ENCODE results near the gene SNX10.
A peak's percentile ranks its signal among the peaks of the same experiment; 100 is the strongest.

Gene SNX10

DNA sequence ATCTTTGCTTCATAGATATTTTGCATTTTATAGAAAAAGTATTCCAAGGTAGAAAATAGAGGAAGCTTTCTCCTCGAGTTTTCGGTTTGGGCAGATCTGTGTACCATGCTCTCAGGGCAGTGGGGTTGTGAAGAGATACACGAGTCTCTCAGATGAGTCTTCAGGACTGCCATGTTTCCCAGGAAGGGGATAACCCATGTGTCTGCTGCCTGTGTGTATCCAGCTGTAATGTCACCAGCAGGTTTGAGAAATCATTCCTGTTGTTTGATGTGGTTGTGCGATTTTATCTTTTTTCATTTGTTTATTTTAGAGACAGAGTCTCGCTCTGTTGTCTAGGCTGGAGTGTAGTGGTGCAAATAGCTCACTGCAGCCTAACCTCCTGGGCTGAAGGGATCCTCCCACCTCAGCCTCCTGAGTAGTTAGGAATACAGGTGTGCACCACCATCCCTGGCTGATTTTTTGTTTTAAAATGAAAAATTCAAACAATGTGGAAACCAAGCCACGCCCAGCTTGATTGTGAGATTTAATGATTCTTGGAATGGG, 48.9 kb downstream of the SNX10 start:
- DNase-seq, result no peak

DNA sequence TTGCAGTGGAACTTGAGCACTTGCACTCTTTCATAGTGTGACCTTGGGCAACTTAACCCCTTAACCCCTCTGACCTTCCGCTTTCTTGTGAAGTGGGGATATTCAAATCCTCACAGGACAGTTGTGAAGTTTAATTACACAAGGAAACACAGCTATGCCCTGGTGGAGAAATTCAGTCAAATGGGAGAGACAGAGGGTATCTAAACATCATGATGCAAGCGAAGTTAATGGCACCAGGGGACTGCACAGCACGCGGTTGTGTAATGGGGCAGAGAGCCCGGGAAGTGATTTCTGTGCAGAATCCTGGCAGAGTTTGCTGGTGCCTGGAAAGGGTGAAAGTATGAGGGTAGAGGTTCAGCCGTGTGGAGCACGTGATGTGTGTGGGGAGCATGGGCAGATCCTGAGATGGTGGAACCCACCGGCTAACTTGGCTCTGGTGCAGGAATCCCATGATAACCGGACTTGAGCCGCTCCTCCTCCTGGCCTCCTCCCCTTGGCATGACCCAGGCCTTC, 51.7 kb downstream of the SNX10 start:
- no peak for DNase-seq

DNA sequence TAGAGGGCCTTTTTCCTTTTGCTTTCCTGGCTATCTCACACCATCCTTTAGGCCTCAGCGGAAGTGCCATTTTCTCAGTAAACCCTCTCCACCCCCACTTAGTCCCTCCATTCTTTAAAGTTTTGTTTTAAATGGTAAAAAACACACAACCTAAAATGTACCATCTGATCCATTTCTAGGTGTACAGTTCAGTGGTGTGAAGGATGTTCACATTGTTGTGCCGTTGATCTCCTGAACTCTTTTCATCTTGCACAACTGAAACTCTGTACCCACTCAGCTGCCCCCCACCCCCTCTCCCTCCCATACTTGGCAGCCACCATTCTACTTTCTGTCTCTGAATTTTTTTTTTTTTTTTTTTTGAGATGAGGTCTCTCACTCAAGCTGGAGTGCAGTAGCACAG, 52.2 kb downstream of the SNX10 start:
- DNase-seq, result no peak

DNA sequence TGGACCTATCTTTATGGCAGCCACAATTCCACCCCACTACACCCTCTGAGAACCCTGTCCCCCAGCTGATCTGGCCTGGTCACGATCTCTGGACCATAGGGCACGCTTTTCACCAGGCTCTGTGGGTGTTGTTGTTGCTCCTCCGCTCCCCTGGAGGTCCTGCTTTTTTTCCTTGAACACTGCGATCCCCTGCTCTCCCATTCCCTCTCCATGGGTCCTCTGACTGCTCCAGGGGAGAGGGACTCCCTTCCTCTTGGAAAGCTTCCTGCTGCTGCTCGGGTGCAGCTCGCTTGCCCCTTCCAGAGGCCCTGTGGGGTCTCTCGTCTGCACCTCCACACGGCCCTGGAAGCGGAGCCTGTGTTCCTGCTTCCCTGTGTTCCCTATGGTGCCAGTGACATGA, 53.5 kb downstream of the SNX10 start:
- DNase-seq, result no peak

DNA sequence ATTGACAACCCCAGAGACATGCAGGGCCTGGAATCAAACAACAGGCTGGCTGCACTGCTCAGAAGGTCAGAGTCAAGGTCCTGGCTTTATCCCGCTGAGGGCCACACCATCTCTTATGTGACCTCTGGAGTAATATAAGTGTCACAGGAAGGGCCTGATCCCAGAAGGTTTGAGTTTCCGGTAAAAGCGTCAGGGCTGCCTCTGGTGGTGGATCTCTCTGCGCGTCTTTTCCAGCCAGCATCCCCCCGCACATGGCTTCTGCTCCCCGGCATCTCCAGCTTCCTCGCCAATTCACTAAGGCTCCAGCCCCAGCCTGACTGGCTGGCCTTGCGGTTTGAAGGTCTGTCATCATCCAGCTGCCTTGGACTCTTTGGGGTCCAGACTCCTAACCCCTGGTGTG, 54.2 kb downstream of the SNX10 start:
- no peak for DNase-seq

DNA sequence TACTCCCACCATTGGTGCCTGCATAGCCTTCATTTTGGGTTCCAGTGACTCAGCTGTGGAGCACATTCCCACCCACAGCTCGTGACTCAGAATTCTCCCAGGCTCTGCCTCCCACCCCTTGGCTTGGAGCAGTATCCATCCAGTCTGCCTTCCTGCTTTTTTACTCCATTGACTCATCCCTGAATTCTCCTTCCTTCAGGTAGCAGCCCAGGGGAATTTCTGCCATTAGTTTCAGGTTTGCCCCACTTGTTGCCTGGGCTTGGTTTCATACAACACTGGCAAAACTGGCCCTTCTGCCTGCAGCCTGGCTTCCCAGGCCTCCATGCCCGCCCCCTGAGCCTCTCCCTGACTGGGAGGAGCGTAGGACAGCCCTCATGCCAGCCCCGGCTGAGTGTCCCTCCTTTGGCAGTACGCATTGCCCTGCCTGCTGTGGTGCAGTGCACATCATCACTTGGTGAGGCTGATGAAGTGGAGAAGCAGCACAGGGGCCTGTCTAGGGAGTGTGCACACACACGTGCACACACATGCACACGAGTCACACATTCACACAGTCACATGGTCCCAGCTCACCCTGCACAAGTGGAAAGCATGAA, 55.0 kb downstream of the SNX10 start:
- DNase-seq, result no peak

DNA sequence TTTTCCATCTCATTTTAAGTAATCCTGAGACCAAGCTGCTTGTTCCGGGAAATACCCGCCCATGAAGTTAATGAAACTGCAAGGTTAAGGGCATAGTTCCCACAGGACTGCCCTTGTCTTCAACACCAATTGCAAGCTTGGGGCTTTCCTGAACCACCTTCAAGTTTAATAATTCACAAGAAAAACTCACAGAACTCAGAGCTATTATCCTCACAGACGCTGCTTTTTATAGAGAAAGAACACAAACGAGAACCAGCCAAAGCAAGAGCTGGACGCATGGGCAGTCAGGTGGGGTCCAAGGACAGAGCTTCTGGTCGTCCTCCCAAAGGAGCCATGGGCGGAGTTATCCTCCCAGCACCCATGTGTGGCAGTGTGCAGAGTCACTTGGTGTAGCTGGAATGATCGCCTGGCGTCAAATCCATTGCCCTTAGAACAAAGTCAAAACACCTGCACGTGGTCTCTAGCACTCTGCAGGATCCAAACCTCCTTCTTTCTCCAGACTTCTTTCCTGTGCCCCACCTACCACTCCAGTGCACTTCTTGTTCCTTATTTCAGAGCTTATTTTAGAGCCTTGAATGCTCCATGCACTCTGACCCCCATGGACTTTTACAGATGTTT, 56.7 kb downstream of the SNX10 start:
- peak; percentile 66 for DNase-seq

DNA sequence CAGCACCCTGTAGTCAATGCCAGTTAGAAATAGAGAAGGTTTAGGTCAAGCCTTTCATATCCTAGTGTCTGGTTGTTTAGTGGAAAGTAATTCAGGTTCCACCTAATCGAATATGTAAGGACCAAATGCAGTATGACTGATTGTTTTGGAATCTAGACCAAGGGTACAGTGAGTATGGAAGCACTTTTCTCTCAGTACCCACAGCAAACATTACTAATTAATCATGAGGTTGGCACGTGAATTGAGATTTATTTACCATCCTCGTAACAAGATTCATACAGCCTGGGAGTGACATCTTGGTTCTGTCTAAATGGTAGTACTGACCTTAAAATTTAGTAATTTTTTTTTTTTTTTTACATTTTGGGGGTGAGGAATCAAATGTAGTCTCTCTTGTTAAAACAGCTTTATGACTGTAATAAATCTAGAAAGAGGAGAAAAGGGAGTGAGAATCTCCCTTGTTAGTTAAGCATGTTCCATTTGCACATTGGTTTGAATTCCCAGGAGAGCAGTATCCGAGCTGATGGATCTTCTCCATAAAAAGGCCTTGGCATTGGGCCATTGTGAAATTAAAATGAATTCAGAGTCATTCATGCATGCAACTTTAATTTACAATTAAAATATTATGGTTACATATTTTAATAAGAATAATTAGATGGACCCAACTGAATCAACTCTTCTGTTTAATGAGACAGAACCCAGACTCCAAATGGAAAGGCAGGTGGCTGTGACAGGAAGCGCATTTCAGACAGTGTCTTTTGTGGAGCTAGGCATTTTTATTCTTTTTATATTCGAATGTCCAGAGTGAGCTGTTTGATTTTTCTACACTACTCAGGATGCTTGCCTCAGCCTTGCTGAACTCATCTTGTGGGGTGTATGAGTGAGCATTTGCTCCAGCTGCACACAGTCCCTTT, 57.6 kb downstream of the SNX10 start:
- peak; percentile 92 for DNase-seq

DNA sequence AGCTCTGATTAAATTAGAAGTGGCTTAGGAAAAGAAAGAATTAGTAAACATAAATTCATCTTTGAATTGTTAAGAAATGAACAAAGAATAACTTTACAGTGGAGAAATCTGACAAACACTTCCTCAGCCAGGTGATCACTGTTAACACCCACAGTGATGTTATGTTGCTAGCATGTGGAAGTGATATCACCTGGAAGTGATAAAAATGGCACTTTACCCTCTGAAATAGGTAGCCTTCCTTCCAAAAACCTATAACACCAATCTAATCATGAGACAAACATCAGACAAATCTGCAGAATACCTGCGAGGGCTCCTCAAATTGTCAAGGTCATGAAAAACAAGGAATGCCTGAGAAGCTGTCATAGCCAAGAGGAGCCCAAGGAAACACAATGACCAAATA, 59.5 kb downstream of the SNX10 start:
- no peak for DNase-seq

DNA sequence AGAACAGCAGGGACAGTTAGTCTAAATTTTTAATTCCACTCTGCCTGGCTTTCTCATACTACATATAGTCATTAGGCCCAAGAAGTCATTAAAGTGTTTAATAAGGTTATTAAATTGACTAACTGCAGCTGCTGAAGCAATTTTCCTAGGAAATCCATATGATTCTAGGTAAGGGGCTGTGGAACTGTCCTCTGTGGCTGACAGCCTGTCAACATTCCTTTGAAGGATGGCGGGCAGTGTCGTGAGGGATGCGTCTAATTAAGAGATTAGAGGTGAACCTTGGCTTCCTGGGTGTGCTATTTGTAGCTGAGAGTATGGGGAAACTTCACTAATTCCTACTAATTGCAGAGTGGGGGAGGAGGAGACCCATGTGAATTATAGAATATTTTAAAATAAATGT, 64.6 kb downstream of the SNX10 start:
- no peak for DNase-seq

DNA sequence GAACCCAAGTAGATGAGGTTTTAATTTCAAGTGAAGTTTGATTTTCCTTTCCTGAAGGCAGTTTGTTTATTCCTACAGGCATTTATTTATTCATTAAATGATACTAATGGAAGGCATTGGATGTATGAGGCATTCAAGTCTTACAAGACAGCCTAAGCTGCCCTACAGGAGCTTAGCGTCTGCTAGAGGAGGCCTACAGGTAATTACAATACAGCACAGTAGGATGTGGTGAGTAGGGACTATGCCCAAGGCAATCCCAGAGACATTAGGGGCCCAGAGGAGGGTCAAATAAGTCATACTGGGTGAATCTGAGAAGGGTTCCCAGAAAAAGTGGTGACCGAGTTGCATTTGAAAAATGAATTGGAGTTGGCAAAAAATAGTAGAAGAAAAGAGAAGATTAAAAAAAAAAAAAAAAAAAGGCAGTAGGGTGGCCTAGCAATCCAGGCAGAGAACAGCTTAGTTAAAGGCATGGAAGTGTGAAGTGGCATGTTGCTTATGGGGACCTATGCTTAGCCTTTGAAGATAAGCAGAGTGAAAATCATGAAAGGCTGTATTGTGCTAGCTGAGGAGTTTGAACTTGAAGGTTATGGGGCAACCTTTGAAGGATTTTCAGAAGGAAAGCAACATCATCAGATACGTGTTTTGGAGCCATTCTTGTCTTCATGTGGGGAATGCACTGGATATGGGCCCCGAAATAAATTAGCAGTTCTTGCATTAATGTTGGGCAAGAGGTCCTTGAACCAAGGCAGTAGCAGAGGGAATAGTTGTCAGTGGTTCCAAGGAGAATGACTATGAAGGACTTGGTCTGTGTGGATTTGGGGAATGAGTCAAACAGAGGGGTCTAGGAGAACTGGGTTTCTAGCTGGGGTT, 65.5 kb downstream of the SNX10 start:
- DNase-seq, result no peak

DNA sequence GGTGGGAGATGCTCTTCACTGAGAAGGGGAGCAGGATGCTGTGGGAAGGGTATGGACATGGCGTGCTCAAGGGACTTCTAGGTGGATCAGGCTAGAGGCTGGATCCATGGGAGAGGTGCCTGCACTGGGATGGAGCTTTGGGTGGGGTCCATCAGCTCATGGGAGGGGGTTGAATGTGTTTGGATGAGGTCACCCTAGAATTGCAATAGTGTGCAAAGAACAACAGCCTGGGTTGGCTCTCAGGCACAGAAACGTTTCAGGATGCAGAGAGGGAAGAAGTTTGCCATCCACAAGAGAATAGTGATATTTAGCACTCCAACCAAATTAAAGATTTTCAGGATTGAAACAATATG, 66.1 kb downstream of the SNX10 start:
- DNase-seq, result no peak

DNA sequence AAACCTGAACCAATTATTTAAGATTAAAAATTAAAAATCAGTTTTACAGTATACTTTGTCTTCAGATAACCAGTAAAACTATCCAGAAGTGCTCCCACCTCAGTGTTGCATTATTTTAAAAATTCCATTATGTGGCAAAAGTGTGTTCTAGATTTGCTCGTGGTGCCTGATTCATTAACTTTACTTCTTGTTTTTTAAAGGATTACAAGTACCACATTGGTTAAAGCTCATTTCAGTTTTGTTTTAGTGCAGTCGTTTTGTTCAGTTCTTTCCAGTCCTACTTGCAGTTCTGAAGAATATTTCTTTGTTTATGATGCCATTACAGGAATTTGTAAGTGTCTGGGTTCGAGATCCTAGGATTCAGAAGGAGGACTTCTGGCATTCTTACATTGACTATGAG, 69.0 kb downstream of the SNX10 start:
- DNase-seq, result no peak

DNA sequence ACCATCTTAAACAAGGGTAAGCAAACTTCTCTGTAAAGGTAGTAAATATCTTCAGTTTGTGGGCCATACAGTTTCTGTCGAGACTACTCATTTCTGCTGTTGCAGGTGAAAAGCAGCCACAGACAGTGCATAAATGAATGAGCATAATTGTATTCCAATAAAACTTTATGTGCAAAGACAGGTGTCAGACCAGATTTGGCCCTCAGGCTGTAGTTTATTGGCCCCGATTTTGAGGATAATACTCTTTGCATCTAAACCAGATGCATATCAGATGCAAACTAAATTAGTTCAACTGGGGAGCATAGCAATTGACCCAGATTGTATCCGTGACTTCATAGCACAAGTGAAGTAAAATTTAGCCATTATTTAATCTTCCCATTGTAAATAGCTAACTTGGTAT, 70.0 kb downstream of the SNX10 start:
- DNase-seq, result no peak

DNA sequence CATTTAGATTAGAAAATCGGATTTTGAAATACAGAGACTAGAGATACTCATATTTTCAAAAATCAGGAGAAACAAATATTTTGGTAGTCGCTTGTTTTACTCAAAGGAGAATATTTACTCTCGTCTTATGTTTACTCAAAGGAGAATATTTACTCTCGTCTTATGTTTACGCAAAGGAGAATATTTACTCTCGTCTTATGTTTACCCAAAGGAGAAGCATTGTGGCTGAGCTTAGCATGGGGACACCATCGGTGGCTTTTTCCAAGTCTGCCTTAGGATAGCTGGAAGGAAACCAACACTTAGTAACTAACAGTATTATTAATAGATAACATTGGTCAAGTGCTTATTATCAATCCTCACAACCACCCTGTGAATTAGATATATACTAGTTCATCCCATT, 71.8 kb downstream of the SNX10 start:
- DNase-seq, result no peak

DNA sequence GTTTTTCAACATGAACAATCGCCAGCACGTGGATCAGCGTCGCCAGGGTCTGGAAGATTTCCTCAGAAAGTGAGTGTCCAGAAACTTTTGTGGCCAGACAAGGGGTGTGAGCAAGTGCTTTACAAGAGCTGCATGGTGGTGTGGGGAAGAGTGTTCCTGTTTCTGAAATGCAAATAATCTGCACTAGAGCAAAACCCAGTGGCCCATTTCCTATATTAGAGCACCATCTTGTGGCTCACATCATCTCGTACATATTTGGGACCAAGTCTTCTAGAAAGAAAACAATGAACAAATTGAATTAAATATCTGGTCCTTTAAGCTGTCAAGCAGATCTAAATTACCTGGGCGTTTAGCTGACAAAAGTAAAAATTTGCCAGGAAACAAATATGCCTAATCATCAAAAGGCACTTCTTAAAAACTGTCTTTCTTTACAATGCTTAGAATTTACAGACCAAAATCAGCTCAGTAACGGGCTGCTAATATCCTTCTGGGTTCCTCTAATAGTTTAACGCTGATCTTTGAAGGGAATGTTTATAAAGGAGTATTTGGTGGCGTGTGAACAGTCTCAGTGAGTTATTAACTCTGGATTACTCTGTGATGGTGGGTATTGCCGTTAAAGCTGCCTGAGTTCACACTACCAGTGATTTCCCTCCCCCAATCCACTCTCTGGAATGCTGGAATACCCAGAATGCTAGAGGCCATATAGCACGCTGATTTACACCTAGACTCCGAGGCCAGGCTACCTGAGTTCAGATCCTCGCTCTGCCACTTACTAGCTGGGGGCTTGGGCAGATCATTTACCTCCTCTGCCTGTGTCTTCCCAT, 73.6 kb downstream of the SNX10 start:
- DNase-seq, result peak; percentile 63

DNA sequence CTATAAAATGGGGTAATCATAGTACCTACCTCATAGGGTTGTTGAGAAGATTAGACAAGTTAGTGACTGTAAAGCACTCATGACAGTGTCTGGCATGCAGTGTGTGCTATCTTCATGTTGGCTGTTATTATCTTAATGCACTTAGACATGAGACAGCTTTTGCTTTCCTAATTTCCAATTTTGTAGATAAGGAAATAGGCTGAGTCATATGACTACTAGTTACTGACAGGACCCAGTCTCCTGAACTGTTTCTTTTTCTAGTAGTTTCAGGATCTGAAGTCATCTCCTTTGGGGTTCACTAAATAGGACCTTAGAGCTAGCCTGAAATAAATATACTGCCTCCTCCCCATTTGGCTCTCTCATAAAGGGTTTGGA, 74.2 kb downstream of the SNX10 start:
- no peak for DNase-seq

DNA sequence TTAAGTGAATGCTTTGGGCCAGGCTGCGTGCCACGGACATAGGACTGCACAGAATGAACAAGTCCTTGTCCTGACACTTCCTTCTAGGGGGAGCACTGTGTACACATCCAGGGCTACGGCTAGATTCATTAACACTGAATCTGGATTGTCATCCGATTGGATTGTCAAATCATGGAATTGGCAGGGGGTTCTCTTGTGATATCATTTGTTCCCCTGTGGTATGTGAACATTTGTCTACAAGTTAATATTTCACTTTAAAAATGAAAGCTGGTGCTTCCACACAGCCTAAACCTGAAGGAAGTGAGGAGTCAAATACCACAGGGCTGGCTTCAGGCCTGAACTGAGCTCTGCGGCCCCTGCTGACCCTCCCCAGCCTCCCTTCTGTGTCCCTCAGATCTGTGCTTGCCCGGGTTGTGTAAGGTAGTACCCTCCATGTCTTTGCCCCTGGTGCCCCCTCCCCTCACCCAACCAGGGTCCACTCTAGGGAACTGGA, 75.6 kb downstream of the SNX10 start:
- DNase-seq, result no peak

DNA sequence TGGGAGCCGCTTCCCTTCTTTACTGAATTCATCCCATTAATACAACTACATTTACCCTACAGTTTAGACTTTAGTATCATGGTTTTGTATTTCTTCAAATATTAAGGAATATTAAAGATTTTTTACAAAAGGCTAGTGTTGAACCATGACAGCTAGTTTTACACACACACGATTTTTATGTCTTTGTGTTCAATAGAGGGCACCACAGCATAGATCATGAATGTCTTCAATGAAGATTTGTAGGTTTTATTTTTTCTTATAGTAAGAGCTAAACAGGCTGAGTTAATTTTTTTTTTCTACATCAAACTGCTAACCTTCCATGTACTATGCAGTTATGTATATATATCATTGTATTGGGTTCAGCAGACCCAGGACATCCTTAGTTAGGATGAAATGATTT, 76.9 kb downstream of the SNX10 start:
- DNase-seq, result no peak

DNA sequence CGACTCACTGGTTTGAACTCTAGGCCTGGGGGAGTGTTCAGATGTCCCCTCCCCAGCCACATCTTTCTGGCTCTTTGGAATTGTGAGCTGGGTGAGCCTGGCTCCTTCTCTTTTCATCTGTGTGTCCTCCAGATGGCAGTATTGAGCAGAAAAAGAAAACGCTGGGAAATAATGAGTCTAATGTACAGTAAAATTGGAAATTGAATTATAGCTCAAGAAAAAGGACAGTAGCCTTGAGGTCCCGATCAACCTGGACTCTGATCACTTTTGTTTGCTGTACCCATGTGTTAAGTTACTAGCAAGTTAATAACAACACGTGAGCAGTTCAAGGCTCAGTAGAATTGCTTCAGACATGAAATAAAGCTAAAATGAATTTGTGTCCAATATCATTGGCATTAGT, 77.9 kb downstream of the SNX10 start:
- peak; percentile 38 for DNase-seq

DNA sequence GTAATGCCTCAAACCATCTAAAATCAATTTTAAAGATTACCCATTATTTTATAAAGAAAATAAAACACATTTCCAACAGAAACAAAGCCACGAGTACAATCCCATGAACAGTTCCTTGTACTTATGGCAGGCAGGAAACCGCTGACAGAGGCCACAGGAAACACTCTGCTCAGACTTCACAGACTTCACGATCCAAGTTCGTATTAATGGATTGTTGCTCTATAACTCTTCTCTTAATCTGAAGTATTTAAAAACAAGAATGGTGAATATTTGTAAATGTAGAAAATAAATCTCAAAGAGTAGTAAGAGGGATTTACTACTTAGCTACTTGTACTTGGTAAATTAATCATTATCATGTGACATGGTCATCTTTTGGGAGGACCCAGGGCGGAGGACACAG, 78.3 kb downstream of the SNX10 start:
- no peak for DNase-seq

DNA sequence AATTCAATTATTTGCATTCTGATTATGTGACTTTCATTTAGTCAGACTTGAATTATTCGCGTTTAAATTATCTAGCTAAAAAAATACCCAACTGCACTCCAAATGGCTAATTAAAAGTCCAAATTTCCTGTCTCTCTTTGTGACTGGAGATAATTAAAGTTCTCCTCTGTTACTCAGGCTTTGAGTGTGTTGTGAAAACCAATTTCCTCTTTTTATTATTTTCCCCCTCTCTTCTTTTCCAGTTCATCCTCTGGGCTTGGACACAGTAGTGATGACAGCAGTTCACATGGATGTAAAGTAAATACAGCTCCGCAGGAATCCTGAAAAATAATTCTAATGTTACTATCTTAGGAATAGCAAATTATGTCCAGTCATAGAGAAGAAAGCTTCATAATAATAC, 80.6 kb downstream of the SNX10 start:
- DNase-seq, result no peak

All from DMS79 (cell line).